ENCODE data around the gene CNTN5. TPM values are rescaled to one million over a fixed set of nuclear protein-coding genes. Genes with fewer than 3 reads are reported as not detected.

Gene CNTN5
- total and polyA plus RNA-seq, 10 of the 15 experiments (the other 5 are each of a cell fraction or from before 2014, with no cell fraction given), result 0.01 TPM; not detected in 9

DNA sequence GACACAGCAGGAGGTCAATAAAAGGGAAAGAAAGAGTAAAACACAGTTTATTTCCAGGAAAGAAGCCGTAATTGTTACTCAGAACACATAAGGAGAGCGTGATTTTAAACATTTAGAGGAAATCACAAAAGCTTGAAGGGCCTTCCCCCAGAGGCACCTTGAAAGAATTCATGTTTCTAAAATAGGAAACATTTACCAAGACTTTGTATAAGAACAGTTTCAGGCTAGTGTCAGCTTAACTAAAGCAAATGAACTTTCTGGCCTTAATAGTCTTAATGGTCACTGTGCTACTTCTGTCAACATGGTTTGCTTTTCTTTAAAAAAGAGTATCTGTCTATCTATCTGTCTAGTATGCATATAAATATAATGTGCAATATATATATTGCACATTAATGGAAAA lies 208.8 kb downstream of the CNTN5 start (continued):
- TF ChIP-seq RFX5 (IDR thresholded peaks at IDR 0.05; ENCODE audit: low read depth, low read length) (no peak), MYB (IDR thresholded peaks at IDR 0.05; ENCODE audit: borderline replicate concordance, low read depth, low read length) (no peak), POLR2AphosphoS5 (IDR thresholded peaks at IDR 0.05; ENCODE audit: low read length) (no peak), SRF (IDR thresholded peaks at IDR 0.05; ENCODE audit: low read depth in 2 of 2, low read length in 2 of 2) (no peak)
- TF ChIP-seq, protein P1, sequence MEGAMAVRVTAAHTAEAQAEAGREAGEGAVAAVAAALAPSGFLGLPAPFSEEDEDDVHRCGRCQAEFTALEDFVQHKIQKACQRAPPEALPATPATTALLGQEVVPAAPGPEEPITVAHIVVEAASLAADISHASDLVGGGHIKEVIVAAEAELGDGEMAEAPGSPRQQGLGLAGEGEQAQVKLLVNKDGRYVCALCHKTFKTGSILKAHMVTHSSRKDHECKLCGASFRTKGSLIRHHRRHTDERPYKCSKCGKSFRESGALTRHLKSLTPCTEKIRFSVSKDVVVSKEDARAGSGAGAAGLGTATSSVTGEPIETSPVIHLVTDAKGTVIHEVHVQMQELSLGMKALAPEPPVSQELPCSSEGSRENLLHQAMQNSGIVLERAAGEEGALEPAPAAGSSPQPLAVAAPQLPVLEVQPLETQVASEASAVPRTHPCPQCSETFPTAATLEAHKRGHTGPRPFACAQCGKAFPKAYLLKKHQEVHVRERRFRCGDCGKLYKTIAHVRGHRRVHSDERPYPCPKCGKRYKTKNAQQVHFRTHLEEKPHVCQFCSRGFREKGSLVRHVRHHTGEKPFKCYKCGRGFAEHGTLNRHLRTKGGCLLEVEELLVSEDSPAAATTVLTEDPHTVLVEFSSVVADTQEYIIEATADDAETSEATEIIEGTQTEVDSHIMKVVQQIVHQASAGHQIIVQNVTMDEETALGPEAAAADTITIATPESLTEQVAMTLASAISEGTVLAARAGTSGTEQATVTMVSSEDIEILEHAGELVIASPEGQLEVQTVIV (IDR thresholded peaks at IDR 0.05; ENCODE audit: borderline replicate concordance, partially characterized antibody), result no peak

DNA sequence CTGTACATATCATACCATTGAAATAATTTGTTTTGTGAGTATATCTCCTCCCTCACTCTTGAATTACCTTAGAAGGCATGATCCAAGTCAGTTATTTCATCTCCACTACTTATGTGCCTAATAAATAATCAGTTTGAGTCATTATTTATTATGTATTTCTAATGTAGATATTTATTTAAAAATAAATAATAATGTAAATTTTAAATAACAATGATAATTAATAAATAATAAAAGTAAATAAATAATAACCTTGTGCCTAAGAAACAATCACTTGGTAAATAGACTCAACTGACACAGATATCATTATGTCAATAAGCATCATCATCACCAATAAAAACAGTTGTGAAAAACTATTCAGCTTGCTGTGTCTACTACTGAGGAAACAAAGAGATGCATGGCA lies 213.8 kb downstream of the CNTN5 start:
- ChIA-PET RAD21 (ENCODE audit: unreplicated experiment) (no interaction called here), POLR2A (no interaction called here), SMC1A (ENCODE audit: uncharacterized antibody, unreplicated experiment) (no interaction called here), CTCF (no interaction called here)
- Histone ChIP-seq H3K4me1 (ENCODE audit: control insufficient read depth, insufficient read depth, low read length) (no peaks in the 10 kb centered on the region), H2AFZ (ENCODE audit: control insufficient read depth, low read depth, low read length) (no peak overlapping the region), H3K9ac (ENCODE audit: control insufficient read depth, insufficient read depth, low read length) (no peak overlapping the region), H3K9me3 (replicated peaks; ENCODE audit: control insufficient read depth, insufficient read depth, low read length) (no peaks in the 10 kb centered on the region), H3K4me2 (ENCODE audit: control insufficient read depth, insufficient read depth) (no peak overlapping the region), H3K4me3 (no peak overlapping the region), H3K27me3 (replicated peaks in 1 of 2; ENCODE audit: control insufficient read depth in 2 of 2, insufficient read depth in 2 of 2, low read length in 1 of 2) (no peaks in the 10 kb centered on the region), H4K20me1 (ENCODE audit: control insufficient read depth, insufficient read depth) (no peaks in the 10 kb centered on the region), H3K36me3 (ENCODE audit: control insufficient read depth in 2 of 2, insufficient read depth in 2 of 2, low read length in 1 of 2) (no peaks in the 10 kb centered on the region), H3K79me2 (ENCODE audit: control insufficient read depth, insufficient read depth, low read length) (no peaks in the 10 kb centered on the region), H3K27ac (ENCODE audit: control insufficient read depth, insufficient read depth) (no peak overlapping the region)
- BruUV-seq (replicated peaks), result no TSS peak
- intact Hi-C loops (cut with micrococcal nuclease; ENCODE audit: unreplicated experiment), result no loop called here
- in situ Hi-C loops (cut with MboI), result no loop called here
- DNase-seq (ENCODE audit: low read depth, low spot score) (no peak), ATAC-seq (no peak), FAIRE-seq (no peak)
- no peak for TF ChIP-seq KDM1A (IDR thresholded peaks at IDR 0.05; ENCODE audit: borderline replicate concordance)
- TF ChIP-seq TCF12 (IDR thresholded peaks at IDR 0.05; ENCODE audit: low read depth, low read length), result no peak
- TF ChIP-seq, protein P2, sequence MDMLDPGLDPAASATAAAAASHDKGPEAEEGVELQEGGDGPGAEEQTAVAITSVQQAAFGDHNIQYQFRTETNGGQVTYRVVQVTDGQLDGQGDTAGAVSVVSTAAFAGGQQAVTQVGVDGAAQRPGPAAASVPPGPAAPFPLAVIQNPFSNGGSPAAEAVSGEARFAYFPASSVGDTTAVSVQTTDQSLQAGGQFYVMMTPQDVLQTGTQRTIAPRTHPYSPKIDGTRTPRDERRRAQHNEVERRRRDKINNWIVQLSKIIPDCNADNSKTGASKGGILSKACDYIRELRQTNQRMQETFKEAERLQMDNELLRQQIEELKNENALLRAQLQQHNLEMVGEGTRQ (IDR thresholded peaks at IDR 0.05; ENCODE audit: borderline replicate concordance, low read depth, low read length), result no peak
- no peak for TF ChIP-seq MXI1 (IDR thresholded peaks at IDR 0.05; ENCODE audit: low read depth, low read length)
- no peak for TF ChIP-seq IRF4 (IDR thresholded peaks at IDR 0.05; ENCODE audit: low read depth, low read length)
- no peak for TF ChIP-seq ATF7 (IDR thresholded peaks at IDR 0.05; ENCODE audit: low read depth)
- no peak for TF ChIP-seq SUZ12 (IDR thresholded peaks at IDR 0.05; ENCODE audit: unreplicated experiment)
- no peak for TF ChIP-seq HDAC6 (IDR thresholded peaks at IDR 0.05; ENCODE audit: unreplicated experiment)
- TF ChIP-seq, protein P3, sequence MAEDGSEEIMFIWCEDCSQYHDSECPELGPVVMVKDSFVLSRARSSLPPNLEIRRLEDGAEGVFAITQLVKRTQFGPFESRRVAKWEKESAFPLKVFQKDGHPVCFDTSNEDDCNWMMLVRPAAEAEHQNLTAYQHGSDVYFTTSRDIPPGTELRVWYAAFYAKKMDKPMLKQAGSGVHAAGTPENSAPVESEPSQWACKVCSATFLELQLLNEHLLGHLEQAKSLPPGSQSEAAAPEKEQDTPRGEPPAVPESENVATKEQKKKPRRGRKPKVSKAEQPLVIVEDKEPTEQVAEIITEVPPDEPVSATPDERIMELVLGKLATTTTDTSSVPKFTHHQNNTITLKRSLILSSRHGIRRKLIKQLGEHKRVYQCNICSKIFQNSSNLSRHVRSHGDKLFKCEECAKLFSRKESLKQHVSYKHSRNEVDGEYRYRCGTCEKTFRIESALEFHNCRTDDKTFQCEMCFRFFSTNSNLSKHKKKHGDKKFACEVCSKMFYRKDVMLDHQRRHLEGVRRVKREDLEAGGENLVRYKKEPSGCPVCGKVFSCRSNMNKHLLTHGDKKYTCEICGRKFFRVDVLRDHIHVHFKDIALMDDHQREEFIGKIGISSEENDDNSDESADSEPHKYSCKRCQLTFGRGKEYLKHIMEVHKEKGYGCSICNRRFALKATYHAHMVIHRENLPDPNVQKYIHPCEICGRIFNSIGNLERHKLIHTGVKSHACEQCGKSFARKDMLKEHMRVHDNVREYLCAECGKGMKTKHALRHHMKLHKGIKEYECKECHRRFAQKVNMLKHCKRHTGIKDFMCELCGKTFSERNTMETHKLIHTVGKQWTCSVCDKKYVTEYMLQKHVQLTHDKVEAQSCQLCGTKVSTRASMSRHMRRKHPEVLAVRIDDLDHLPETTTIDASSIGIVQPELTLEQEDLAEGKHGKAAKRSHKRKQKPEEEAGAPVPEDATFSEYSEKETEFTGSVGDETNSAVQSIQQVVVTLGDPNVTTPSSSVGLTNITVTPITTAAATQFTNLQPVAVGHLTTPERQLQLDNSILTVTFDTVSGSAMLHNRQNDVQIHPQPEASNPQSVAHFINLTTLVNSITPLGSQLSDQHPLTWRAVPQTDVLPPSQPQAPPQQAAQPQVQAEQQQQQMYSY (CRISPR knock-in tag; IDR thresholded peaks at IDR 0.05), result no peak
- TF ChIP-seq HCFC1 (IDR thresholded peaks at IDR 0.05; ENCODE audit: low read length), result no peak
- no peak for TF ChIP-seq YY1 (IDR thresholded peaks at IDR 0.05; ENCODE audit: low read depth, low read length)
- no peak for TF ChIP-seq JUNB (IDR thresholded peaks at IDR 0.05)
- no peak for TF ChIP-seq GABPA (IDR thresholded peaks at IDR 0.05; ENCODE audit: low read depth)
